Measurements from ENCODE around the gene PCBP3. TPM values are rescaled to one million over a fixed set of nuclear protein-coding genes. Genes with fewer than 3 reads are reported as not detected.
A peak's percentile ranks its signal among the peaks of the same experiment; 100 is the strongest.

PCBP3 gene
- total RNA-seq, 2 experiments from 2014 or later: 12.2 to 13.2 TPM

DNA sequence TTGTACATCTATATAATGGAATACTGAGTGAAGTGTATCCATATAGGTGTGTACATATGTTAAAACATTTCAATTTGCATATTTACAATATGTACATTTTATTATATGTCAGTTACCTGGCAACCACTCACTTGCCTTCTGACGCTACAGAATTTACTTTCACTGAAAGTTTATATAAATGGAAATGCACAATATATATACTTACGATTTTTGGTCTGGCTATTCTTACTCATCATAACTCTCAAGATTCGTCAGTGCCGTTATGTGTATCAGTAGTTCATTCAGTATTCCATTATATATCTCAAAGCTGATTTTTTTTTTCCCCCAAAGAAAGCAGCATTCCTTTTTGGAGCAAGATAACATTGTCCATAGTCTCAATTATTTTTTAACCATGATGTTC lies 138.2 kb downstream of the PCBP3 start:
- CTCF ChIA-PET: interaction anchor here (0.6 to 1.0 kb wide), 2 partner anchors 15 to 198 kb away, joined by 3 read pairs; no protein-coding TSS in a partner anchor
- POLR2A ChIA-PET: no interaction called here
- no peak overlapping the region for H3K4me3 Mint-ChIP-seq
- H3K9me3 Mint-ChIP-seq (ENCODE audit: low read depth): peaks cover 9% of the 10 kb centered on the region
- intact Hi-C loops (cut with DNase I, micrococcal nuclease): no loop called here
- H3K27me3 Mint-ChIP-seq: no peaks in the 10 kb centered on the region
- H3K36me3 Mint-ChIP-seq (ENCODE audit: low read depth): peaks cover 6% of the 10 kb centered on the region
- no peak overlapping the region for H3K27ac Mint-ChIP-seq
- ATAC-seq (peak; percentile 58), DNase-seq (no peak)
- peaks cover 7% of the 10 kb centered on the region for H3K4me1 Mint-ChIP-seq

DNA sequence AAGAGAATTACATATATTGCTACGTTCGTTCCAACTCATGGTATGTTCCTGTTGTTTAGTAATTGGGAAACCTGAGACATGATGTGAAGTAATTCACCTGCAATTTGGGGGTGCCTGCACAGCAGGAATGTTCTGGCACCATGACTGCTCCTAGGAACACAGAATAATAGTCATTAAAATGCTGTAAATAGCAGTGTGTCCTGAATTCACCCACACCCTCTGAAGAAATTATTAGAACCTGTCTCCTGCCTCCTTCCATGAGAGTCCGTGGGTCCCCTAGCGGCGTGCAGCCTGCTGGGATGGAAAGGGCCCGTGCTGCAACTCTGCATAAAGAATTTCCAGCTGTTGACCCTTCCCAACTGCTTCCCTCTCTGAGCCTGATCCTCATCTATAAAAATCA lies 143.1 kb downstream of the PCBP3 start:
- no peak overlapping the region for H3K27ac Mint-ChIP-seq
- intact Hi-C loops (cut with DNase I, micrococcal nuclease): no loop called here
- H3K36me3 Mint-ChIP-seq (ENCODE audit: low read depth): no peaks in the 10 kb centered on the region
- ChIA-PET POLR2A (no interaction called here), CTCF (no interaction called here)
- peaks cover 10% of the 10 kb centered on the region for H3K4me1 Mint-ChIP-seq
- no peaks in the 10 kb centered on the region for H3K9me3 Mint-ChIP-seq (ENCODE audit: low read depth)
- no peak for DNase-seq
- H3K4me3 Mint-ChIP-seq: no peak overlapping the region
- no peak for ATAC-seq
- no peaks in the 10 kb centered on the region for H3K27me3 Mint-ChIP-seq

DNA sequence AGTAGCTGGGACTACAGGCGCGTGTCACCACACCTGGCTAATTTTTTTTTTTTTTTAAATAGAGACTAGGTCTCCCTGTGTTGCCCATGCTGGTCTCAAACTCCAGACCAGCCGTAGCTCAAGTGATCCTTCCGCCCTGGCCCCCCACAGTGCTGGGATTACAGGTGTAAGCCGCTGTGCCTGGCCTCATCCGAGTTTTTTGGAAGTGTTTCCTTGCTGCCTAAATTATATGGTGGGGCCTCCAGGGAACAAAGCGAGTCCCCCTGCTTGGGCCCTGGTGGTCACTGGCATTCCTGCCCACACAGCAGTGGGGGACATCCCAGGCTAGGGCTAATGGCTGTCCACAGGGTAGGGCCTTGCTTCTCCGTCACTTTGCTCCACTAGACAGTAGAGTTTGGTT lies 143.8 kb downstream of the PCBP3 start:
- intact Hi-C loops (cut with DNase I, micrococcal nuclease): no loop called here
- ChIA-PET POLR2A (no interaction called here), CTCF (no interaction called here)
- H3K9me3 Mint-ChIP-seq (ENCODE audit: low read depth): no peaks in the 10 kb centered on the region
- H3K4me3 Mint-ChIP-seq: no peak overlapping the region
- peaks cover 7% of the 10 kb centered on the region for H3K4me1 Mint-ChIP-seq
- ATAC-seq: no peak
- H3K36me3 Mint-ChIP-seq (ENCODE audit: low read depth): no peaks in the 10 kb centered on the region
- no peaks in the 10 kb centered on the region for H3K27me3 Mint-ChIP-seq
- DNase-seq: no peak
- H3K27ac Mint-ChIP-seq: no peak overlapping the region

DNA sequence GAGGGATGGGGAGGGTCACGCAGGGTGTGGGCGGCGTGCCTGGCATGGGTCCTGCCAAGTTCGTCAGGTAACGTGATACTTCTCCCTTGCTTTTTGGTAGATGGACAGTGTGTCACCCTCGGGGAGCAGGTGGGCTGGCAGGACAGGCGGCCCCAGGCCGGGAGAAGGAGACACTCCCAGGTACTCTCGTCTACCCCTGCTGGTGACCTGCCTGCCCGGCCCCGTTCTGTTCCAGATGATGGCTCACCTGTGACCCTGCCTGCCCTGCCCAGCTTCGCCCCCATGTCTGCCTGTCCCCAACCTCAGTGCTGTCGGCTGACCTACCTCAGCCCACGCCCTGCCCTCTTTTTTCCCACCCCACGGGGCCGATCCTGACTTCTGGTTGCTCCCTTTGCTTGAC lies 144.7 kb downstream of the PCBP3 start:
- ATAC-seq (no peak), DNase-seq (no peak)
- H3K27ac Mint-ChIP-seq: no peak overlapping the region
- H3K27me3 Mint-ChIP-seq: no peaks in the 10 kb centered on the region
- no peaks in the 10 kb centered on the region for H3K9me3 Mint-ChIP-seq (ENCODE audit: low read depth)
- POLR2A ChIA-PET: no interaction called here
- CTCF ChIA-PET: no interaction called here
- H3K4me3 Mint-ChIP-seq: no peak overlapping the region
- peaks cover 7% of the 10 kb centered on the region for H3K4me1 Mint-ChIP-seq
- intact Hi-C loops (cut with DNase I, micrococcal nuclease): no loop called here
- H3K36me3 Mint-ChIP-seq (ENCODE audit: low read depth): no peaks in the 10 kb centered on the region

DNA sequence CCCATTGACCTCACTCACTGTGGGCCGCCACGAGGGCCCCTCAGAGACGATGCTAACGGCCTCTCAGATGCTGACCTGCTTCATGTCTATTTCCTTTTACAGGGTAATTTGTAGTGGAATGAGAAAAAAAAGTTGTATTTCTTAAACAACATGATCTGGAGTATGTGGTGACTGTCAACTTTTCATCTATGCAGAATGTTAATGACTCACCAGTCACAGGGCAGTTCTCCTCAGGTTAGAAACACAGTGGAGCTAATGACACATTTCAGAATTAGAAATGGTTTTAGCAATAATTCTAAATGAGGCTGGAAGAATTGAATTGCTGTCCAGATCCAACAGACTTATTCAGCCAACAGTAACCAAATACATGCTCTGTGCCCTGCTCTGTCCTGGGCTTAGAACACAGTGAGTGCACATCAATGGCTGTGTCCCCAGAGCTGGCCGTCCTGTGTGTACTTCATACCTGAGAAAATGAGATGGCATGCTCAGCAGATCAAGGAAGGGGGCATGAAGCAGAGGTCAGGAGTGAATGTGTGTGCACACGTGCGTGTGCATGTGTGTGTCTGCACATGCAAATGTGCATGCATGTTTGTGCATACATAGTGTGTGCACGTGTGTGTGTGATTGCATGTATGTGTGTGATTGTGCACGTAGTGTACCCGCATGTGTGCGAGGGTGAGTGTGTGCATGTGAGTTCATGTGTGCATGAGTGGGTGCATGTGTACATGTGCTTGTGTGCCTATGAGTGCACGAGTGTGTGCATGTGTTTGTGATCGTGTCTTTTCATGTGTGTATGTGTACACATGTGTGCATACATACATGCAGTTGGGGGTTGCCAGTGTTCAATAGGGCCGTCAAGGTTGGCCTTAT lies 145.3 kb downstream of the PCBP3 start:
- DNase-seq (no peak), ATAC-seq (peak; percentile 75)
- POLR2A ChIA-PET: no interaction called here

DNA sequence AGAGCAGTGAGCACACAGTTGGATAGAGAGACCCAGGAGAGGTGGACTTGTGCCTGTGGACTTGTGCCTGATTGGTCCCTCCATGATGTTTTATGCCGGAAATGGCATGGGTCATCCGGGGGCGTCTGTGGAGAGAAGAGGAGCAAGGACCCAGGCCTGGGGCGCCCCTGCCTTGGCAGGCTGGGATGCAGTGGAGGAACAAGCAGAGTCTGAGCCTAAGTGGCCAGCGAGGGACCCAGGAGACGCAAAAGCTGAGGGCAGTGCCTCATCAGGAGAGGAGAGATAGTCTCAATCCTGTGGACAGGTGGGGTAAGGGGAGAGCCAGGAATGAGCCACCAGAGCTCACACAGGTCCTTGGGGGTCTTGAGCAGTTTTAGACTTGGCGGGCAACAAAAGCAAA lies 146.9 kb downstream of the PCBP3 start:
- Mint-ChIP-seq H3K36me3 (ENCODE audit: low read depth) (no peaks in the 10 kb centered on the region), H3K27ac (no peak overlapping the region), H3K27me3 (no peaks in the 10 kb centered on the region), H3K4me3 (no peak overlapping the region), H3K9me3 (ENCODE audit: low read depth) (no peaks in the 10 kb centered on the region), H3K4me1 (peaks cover 7% of the 10 kb centered on the region)
- POLR2A ChIA-PET: no interaction called here
- intact Hi-C loops (cut with DNase I, micrococcal nuclease): no loop called here
- DNase-seq: no peak
- CTCF ChIA-PET: no interaction called here
- no peak for ATAC-seq

More for the DNA sequence above, 145.3 kb downstream of the PCBP3 start:
- Mint-ChIP-seq H3K4me1 (peaks cover 7% of the 10 kb centered on the region), H3K27ac (no peak overlapping the region), H3K36me3 (ENCODE audit: low read depth) (no peaks in the 10 kb centered on the region), H3K4me3 (no peak overlapping the region), H3K9me3 (ENCODE audit: low read depth) (no peaks in the 10 kb centered on the region), H3K27me3 (no peaks in the 10 kb centered on the region)
- CTCF ChIA-PET: no interaction called here
- intact Hi-C loops (cut with DNase I, micrococcal nuclease): no loop called here

DNA sequence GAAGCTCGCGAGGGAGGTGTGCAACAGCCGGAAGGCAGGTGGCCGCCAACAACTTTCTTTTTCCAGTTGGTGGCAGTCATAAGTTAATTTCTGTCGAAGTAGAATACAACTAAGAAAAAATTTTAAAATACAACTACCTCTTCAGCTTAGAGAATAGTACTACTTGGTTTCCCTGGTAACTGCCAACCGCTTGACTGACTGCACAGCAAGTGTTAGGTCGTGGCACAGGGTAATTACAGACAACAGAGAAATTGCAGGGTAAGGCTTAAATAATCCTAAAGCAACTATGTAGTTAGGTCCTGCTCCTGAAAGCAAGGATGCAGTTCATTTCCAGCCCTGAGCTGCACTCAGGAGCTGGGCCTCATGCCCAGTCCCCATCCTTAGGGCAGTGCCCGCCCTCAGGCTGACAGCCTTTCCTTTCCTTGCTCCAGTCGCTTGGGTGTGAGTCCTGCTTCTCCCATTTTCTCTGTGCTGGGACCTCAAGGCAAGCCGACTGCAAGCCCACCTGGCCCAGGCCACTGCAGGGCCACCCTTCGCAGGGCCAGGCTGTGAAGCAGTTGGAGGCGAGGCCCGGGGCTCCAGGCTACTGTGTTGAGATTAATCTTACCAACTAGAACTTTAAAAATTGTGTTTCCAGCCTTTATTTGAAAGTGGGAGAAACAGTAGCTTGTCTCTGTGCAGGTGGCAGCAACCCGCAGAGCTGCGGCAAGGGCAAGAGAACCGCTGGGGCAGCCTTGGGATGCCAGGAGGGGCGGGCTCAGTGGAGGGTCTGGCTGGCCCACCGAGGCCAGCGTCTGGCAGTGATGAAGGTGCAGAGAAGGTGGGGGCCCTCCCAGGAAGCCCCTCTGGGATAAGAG lies 148.3 kb downstream of the PCBP3 start:
- ChIA-PET CTCF (no interaction called here), POLR2A (no interaction called here)
- DNase-seq: no peak
- no peaks in the 10 kb centered on the region for H3K9me3 Mint-ChIP-seq (ENCODE audit: low read depth)
- H3K4me1 Mint-ChIP-seq: peaks cover 7% of the 10 kb centered on the region
- no peak for ATAC-seq
- intact Hi-C loops (cut with DNase I, micrococcal nuclease): no loop called here
- no peak overlapping the region for H3K27ac Mint-ChIP-seq
- H3K36me3 Mint-ChIP-seq (ENCODE audit: low read depth): no peaks in the 10 kb centered on the region
- no peaks in the 10 kb centered on the region for H3K27me3 Mint-ChIP-seq
- no peak overlapping the region for H3K4me3 Mint-ChIP-seq

DNA sequence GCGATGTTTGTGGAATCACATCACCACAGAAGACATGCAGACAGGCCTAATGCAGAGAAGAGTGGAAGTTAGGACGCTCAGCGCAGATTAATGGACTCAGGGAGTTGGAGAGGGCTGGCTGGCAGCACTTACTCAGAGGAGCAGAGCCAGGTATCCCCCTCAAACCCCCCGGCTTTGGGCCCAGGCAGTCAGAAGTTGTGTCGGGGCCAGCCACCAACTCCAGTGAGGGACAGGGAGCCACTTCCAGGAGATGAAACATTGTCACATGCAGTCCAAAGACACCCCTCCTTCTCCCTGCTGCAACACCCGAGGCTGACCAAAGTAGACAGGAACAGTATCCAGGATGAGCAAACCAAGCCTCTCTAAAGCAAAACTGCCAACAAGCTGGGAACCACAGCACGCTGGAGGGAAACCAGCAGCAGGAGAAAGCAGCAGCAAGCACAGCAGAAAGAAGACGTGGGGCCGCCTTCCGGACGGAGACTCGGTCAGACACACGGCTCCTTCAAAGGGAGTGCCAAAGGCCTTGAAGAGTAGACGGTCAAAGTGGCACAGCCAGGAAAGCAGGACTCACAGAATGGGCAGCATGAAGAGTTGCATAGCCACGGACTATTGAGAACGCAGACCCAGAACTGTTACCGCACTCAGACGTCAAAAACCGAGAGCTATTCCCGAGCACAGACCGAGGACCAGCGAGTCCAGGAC lies 149.3 kb downstream of the PCBP3 start:
- ATAC-seq: no peak
- Mint-ChIP-seq H3K27ac (no peak overlapping the region), H3K27me3 (no peaks in the 10 kb centered on the region), H3K4me1 (peaks cover 7% of the 10 kb centered on the region), H3K36me3 (ENCODE audit: low read depth) (no peaks in the 10 kb centered on the region), H3K9me3 (ENCODE audit: low read depth) (no peaks in the 10 kb centered on the region), H3K4me3 (no peak overlapping the region)
- CTCF ChIA-PET: no interaction called here
- POLR2A ChIA-PET: no interaction called here
- DNase-seq: no peak
- intact Hi-C loops (cut with DNase I, micrococcal nuclease): no loop called here

DNA sequence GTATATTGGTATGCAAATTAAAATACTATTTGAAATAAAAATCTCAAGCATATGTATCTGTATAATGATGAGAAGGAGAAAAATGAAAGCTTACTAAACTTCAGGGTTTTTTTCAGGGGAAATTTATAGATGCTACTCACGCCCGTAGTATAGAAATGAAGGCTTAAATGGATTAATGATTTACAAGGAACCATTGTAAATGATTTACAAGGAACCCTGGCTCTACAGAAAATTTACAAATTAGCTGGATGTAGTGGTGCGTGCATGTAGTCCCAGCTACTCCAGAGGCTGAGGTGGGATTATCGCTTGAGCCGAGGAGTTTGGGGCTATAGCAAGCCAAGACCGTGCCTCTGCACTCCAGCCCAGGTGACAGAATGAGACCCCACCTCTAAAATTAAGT lies 150.5 kb downstream of the PCBP3 start:
- ChIA-PET CTCF (interaction anchor here (0.5 kb wide), 1 partner anchor 420 kb away, joined by 3 read pairs; no protein-coding TSS in a partner anchor), POLR2A (no interaction called here)
- intact Hi-C loops (cut with DNase I, micrococcal nuclease): no loop called here
- Mint-ChIP-seq H3K27ac (no peak overlapping the region), H3K4me1 (no peaks in the 10 kb centered on the region), H3K27me3 (no peaks in the 10 kb centered on the region), H3K4me3 (no peak overlapping the region), H3K36me3 (ENCODE audit: low read depth) (no peaks in the 10 kb centered on the region), H3K9me3 (ENCODE audit: low read depth) (no peaks in the 10 kb centered on the region)
- DNase-seq (no peak), ATAC-seq (no peak)

DNA sequence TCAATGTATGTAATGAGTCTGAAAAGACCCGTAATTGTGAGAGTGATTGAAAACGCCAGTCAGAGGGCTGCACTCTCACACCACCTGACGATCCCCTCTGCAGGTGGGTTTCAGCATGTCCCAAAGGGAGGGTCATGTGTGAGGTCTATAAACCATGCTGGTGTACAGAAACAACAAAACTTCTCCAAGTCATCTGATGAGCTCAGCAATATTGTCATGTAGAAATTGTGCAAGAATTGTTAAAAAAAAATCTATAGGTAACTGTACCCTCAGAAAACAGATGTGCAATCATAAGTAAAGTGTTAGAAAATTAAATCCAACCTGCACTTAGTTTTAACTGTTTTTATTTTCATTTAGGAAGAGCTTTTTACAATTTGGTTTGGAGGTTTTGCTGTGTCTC lies 152.5 kb downstream of the PCBP3 start:
- Mint-ChIP-seq H3K4me3 (no peak overlapping the region), H3K27me3 (no peaks in the 10 kb centered on the region), H3K36me3 (ENCODE audit: low read depth) (no peaks in the 10 kb centered on the region), H3K27ac (no peak overlapping the region), H3K9me3 (ENCODE audit: low read depth) (no peaks in the 10 kb centered on the region), H3K4me1 (no peaks in the 10 kb centered on the region)
- POLR2A ChIA-PET: no interaction called here
- CTCF ChIA-PET: no interaction called here
- DNase-seq: no peak
- no peak for ATAC-seq
- intact Hi-C loops (cut with DNase I, micrococcal nuclease): no loop called here

DNA sequence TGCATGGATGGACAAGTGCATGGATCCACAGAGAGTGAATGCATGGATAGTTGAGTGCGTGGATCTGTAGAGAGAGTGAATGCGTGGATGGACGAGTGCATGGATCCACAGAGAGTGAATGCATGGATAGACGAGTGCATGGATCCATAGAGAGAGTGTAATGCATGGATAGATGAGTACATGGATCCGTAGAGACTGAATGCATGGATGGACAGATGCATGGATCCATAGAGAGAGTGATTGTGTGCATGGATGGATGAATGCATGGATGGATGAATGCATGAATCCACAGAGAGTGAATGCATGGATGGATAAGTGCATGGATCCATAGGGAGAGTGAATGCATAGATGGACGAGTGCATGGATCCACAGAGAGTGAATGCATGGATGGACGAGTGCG lies 153.8 kb downstream of the PCBP3 start:
- no peaks in the 10 kb centered on the region for H3K4me1 Mint-ChIP-seq
- ChIA-PET CTCF (no interaction called here), POLR2A (no interaction called here)
- no peaks in the 10 kb centered on the region for H3K36me3 Mint-ChIP-seq (ENCODE audit: low read depth)
- ATAC-seq: no peak
- no peaks in the 10 kb centered on the region for H3K9me3 Mint-ChIP-seq (ENCODE audit: low read depth)
- no peaks in the 10 kb centered on the region for H3K27me3 Mint-ChIP-seq
- intact Hi-C loops (cut with DNase I, micrococcal nuclease): no loop called here
- no peak for DNase-seq
- H3K27ac Mint-ChIP-seq: no peak overlapping the region
- H3K4me3 Mint-ChIP-seq: no peak overlapping the region
